GM19025 (cell line): ENCODE results near the gene DPY19L3.
"Not testable (repeated sequence)": the region's sequence is repeated elsewhere in the genome, so short reads cannot be mapped to it uniquely, and the experiment has no call there.

Experiments
- ATAC-seq: cut with Tn5 transposase; IDR thresholded peaks from one replicate; pipeline ENCODE4 v1.9.1; 2021; ENCODE audit warnings: mild to moderate bottlenecking, low read depth, moderate library complexity; ENCODE audit not compliant: unreplicated experiment

Gene DPY19L3

GRCh38 chr19:32483574-32483973 lies 78.0 kb downstream of the DPY19L3 start:
- no peak for ATAC-seq

DNA sequence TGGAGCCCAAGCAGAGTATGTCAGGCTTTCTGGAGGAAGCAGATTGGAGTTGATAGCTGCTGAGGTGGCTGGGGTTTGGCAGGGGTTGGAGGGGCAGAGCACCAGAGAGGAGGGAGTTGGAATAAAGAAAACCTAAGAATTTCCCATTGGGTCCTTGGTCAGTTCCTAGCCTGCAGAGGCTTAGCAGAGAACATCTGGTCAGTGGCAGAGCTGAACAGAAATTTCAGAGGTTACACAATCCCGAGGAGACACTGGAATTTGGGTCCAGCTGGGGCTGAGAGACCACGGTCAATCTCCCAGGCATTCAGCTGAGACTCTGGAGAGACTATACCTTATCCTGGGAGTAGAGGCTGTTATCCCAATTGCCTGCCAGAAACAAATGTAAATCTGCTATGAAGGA lies 84.4 kb downstream of the DPY19L3 start:
- no peak for ATAC-seq

- ATAC-seq, result no peak
Observed at GRCh38 chr19:32497391-32497790, 91.8 kb downstream of the DPY19L3 start.

DNA sequence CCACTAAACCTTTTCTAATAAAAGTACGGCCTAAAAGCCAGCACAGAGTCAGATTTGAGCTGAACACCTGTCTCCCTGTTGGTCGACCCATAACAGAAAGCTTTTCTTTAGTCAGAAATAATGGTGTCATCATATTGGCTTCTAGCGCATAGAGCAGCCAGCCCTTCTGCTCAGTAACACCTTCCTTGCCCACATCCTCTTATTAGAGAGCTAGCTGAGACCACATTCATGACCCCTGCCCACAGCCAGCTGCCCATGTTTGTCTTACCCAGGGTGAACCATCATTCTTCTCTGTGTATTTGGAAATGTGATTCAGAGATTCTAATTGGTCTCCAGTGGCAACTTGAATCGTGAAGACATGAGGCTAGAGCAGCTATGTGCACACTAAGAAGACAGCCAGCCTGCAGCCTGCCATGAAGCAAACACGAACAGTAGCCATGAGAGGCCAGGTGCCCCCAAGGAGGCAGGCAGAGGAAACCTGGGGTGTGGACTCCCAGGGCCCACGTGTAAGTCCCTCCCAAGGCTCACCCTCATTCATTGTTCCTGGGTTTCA lies 93.2 kb downstream of the DPY19L3 start:
- no peak for ATAC-seq

- ATAC-seq, result not testable (repeated sequence)
Observed at GRCh38 chr19:32512498-32512897, 106.9 kb downstream of the DPY19L3 start.

DNA sequence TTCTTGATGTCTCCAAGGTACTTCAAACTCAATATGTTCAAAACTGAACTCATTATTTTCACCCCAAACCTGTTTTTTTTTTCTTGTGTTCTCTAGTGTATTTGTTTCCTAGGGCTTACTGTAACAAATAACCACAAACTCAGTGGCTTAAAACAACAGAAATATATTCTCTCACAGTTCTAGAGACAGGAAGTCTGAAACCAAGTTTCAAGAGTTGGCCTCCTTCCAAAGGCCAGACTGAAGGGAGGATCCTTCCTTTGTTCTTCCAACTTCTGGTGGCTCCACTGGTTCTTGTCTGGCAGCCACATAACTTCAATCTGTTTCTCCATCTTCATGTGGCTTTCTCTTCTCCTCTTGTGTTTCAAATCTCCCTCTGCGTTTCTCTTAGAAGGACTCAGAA lies 113.5 kb downstream of the DPY19L3 start:
- no peak for ATAC-seq

DNA sequence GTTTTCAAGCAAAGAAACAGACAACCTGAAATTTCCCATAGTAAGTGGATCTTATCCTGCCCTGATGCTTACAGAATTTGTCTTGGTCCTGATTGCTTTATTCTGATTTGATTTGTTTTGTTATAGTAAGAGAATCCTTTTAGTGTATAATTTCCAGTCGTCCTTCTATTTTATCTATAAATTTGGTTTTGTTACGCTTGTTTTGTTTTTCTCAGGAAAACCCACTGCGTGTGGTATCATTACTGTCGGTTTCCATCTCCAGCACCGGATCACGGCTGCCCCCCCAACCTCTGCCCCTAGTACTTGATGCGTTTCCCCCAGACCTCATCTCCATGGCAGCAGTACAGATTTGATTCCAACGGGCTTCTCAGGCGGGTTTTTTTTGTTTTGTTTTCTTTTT lies 117.4 kb downstream of the DPY19L3 start:
- no peak for ATAC-seq

GRCh38 chr19:32526895-32527294 lies 121.3 kb downstream of the DPY19L3 start:
- ATAC-seq, result no peak

- no peak for ATAC-seq
Observed at GRCh38 chr19:32530773-32531172, 125.2 kb downstream of the DPY19L3 start.

DNA sequence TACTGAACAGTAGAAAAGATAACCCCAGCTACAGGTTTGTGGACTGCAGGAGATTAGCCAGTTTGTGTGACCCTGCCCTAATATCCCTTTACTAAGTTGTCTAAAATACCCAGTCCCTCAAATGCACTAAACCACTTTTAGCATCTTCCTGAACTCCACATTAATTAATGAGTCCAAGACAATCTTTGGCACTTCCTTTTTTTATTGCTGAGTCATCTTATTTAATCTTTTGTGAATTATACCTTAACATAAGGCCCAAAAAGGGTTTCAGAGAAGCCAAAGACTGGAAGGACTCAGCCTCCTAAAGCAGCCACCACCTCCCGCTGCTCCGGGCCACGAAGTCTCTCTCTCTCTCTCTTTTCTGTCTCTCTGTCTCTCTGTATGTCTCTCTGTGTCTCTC lies 126.7 kb downstream of the DPY19L3 start:
- no peak for ATAC-seq
